ENCODE results near the gene ANAPC1.

- TF ChIP-seq CTCF (IDR thresholded peaks at IDR 0.05), result no peak
- no peak for TF ChIP-seq EZH2 (IDR thresholded peaks at IDR 0.05; ENCODE audit: borderline replicate concordance, insufficient read depth, low read depth, low read length, poor library complexity, severe bottlenecking)
Observed at GRCh38 chr2:111903930-111904439, 20.0 kb upstream of the ANAPC1 start.
